Measurements from ENCODE around the gene CA10.

DNA sequence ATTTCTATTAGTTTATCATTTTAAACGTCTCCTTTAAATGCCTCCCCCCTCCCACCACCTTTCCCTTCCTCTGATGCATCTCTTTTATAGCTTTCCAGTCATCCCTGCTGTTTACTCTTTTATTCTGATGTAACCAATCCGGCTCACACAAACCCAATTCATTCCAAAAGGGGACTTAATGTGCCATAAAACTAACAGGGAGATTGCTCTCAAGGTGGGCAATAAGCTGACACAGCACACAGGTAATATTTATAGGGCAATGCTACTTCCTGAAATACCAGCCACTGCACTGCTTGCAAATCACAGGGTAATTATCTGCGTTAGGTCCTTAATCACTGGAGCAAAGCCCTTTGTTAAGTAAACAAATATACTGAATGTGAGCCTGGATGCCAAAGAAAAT lies 23.3 kb upstream of the CA10 start:
- TF ChIP-seq, protein P1, sequence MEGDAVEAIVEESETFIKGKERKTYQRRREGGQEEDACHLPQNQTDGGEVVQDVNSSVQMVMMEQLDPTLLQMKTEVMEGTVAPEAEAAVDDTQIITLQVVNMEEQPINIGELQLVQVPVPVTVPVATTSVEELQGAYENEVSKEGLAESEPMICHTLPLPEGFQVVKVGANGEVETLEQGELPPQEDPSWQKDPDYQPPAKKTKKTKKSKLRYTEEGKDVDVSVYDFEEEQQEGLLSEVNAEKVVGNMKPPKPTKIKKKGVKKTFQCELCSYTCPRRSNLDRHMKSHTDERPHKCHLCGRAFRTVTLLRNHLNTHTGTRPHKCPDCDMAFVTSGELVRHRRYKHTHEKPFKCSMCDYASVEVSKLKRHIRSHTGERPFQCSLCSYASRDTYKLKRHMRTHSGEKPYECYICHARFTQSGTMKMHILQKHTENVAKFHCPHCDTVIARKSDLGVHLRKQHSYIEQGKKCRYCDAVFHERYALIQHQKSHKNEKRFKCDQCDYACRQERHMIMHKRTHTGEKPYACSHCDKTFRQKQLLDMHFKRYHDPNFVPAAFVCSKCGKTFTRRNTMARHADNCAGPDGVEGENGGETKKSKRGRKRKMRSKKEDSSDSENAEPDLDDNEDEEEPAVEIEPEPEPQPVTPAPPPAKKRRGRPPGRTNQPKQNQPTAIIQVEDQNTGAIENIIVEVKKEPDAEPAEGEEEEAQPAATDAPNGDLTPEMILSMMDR (IDR thresholded peaks at IDR 0.05) = no peak
- no peak for TF ChIP-seq EP300 (IDR thresholded peaks at IDR 0.05)

Data from sigmoid colon (tissue), 4 donors.